ENCODE measurements around the gene HIVEP3.

HIVEP3 gene

DNA sequence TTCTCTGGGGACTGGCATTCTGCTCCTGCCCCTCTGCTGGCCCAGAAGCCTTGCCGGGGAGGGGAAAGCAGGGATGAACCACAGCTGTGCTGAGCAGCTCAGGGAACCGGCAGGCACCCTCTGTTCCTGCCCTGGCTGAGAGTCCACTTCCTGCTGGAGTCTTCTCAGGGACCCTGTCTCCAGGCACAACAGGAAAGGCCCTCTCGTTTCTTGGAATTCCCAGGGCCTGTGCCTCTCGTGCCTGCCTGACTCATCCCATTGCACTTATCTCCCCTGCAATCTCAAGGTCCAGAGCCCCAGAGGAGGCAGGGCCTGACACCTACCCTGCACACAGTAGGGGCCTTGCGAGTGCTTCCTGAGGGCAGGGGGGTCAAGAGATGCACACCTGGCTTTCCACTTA is 433.1 kb downstream of the HIVEP3 start:
- no peak for DNase-seq (ENCODE audit: low read depth in 2 of 2)

DNA sequence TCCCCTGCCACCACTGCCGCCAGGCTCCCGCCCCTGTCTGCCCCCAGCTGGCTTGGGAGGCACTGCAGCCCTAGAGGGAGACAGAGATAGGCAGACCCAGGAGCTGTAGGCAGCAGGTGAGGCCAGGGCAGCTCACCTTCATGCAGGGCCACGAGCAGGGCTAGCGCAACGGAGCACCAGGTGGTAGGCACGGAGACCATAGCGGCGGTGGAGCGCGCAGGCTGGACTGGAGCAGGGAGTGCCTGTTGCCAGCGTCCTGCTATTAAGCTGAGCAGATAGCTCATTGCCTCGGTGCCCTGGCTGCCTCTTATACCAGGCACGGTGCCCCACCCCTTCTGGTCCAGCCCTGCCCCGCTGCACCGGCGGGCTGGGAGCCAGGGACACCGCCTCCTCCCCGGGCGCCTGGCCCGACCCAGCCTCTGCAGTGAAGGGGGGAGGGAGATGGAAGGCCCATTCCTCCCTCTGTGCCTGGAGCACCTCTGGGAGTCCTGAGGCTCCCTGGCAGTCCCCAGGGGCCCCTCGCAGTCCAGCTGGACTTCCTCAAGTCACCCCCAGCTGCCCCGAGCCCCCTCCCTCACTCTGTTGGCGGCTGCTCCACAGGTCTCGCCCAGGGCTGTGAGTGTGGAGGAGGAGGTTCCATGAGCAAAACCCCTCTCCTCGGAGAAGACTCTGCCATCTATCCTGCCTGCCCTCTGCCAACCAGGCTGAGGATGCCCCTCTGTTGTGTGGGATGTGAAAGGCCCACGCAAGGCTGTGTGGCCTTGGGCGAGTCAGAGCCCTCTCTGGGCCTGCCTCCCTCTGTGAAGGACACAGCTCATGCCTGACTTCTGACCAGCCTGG is 434.1 kb downstream of the HIVEP3 start, which contains the start of gene EDN2:
EDN2 (minus strand) TSS at position 282 of the 840 bp plus-strand sequence; CDS start at position 200, 82 bp downstream.
- no peak for DNase-seq (ENCODE audit: low read depth in 2 of 2)

DNA sequence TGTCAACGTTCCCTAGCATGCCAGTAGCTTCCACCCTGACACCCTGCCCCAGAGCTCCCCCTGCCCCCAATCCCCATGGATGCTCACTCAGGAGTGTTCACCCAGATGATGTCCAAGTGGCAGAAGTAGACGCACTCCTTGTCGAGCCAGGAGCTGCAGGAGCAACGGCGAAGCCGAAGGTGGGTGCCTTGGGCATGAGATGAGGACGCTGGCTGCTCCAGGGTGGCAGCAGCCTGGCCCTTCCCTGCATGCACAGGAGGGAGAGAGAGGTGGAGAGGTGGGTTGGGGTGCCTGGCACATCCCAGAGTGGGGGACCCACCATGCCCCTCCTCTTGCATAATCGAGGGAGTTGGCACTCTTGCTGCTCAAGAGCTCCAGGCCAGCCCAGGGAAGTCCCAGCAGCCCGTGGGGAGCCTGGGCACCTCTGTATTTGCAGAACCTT is 434.7 kb downstream of the HIVEP3 start:
- no peak for DNase-seq (ENCODE audit: low read depth in 2 of 2)

DNA sequence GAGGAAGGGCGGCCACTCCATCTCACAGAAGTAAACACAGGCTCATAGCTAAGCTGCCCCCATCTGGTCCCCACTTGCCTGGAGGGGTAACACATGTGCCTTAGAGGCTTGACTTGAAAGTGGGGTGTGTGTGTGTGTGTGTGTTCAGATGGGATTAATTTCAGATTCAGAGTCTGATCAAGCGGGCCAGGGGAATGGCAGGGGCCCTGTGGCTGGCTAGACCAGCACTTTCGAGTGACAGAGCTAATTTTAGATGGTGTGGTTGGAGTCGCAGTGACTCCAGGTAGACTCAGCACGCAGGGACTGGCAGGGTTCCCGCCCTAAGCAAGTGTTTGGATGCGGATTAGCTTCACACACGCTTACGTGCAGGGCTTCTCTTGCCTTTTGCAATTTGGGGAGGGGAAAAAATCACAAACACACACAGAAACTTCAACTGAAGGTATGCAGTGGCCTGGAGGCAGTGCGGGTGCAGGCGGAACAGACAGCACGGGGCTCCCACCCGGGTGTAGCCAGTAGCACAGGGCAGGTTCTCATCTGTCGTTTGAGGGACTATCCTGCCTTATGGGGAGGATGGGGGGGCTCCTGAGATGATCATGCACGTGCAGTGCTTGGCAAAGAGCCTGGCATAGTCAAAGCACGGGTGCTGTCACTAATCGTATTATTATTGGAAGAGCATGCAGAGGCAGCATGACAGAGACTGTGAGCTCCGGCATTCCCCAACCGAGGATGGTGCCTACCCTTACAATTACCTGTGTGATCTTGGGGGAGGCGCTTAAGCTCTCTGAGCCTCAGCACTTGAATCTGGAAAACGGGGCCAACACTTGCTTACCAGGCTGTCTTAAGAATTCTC is 435.5 kb downstream of the HIVEP3 start:
- no peak for DNase-seq (ENCODE audit: low read depth in 2 of 2)

DNA sequence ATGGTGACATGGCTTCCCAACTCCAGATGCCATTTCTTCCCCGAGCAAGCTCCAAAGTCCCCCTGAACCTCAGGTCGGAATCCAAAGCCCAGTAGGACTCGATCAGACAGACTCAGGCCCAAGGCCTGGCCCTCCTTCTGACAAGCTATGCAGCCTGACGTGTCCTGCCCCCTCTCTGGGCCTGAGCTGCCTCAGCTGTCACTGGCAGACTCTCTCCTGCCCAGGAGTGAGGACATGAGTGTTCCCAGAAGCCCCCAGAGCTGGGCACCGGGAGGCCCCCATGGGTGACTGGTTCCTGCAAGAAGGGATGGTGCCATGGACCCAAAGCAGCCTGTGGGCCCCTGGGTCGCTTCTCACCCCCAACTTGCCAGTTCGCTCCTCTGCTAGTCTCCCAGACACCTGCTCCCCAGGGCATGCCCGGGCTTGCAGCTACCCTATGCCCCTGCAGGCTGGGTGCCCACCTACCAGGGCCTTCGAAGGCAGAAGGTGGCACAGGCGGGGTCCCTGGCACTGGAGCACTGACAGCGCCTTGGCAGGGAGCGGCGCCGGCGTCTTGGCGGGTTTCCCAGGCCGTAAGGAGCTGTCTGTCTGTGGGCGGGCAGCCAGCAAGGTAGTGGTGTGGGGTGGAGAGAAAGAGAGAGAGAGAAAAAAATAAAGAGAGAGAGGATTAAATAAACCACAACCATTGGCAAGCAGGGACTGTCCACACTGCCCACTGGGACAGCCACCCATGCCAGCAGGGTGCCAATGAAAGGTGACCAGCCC is 436.5 kb downstream of the HIVEP3 start:
- DNase-seq (ENCODE audit: low read depth in 2 of 2) = no peak

DNA sequence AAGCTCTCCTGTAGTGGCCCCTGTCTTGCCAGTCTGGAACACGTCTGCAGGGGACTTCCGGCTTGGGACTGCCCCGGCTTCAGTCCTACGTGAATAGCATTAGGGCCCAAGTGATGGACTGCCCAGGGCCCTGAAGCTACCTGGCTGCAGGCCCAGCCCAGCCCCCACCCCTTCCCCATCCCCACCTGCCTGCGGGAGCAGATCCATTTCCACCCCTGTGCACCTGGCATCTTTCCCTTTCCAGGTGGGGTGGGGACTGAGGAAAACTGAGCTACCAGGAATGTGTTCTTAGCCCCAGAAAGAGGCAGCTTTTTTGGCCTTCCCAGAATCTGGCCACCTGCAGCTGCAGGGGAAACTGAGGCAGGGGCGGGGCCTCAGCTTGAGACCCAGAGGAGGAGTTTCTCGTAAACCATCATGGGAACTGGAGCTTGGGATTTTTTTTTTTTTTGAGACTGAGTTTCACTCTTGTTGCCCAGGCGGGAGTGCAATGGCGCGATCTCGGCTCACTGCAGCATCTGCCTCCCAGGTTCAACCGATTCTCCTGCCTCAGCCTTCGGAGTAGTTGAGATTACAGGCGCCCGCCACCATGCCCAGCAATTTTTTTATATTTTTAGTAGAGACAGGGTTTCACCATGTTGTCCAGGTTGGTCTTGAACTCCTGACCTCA is 437.5 kb downstream of the HIVEP3 start:
- no peak for DNase-seq (ENCODE audit: low read depth in 2 of 2)

DNA sequence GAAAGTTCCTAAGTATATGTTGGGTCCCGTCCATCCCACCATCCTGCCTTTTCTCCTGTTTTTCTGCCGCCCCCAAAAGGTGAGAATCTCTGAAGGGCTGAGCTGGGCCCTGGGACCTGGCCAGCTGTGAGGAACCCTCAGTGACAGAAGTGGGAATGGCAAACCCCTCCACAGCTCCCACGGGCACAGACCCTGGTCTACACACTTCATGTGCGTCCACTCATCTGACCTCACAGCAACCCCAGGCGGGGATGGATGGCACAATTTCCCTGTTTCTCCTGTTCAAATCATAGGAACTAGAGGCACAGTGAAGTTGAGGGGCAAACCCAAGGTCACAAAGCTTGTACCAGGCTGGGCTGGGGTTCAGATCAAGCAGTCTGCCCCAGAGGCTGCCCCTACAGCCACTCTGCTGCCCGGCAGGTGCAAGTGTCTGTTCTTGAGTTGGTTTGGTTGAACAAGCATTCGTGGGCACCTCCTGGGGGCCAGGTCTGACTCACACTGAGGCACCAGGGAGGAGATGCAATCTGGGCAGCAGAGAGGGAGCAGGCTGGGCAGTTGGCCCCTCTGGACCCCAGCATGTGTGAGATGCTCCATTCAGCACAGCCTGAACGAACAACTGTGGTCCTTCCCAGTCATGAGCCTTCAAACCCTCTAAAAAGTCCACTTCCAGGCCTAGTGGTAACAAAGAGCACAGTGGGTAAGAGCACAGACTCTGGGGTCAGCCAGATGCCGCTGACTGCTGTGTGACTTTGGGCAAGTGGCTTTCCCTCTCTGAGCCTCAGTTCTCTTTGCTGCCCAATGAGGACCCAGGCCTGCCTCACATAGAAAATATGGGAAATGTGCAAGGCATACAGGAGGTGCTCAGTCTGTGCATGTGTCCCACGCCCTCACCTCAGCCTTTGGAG is 438.3 kb downstream of the HIVEP3 start:
- no peak for DNase-seq (ENCODE audit: low read depth in 2 of 2)

DNA sequence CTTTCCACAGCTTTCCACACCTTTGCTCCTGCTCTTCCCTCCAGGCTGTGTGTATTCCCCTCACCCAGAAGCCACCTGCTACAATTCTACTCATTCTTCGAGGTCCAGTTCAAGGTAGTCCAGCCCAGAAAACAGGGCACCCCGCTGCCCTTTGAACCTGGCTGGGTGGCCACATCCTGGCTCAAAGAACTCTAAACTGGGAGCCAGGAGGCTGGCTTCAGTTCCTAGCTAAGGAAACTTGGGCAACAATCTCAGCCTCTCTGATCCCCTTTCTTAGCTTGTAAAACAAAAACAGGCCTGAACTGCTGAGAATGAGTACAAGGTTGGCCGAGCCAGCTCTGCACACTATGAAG is 438.9 kb downstream of the HIVEP3 start:
- no peak for DNase-seq (ENCODE audit: low read depth in 2 of 2)

DNA sequence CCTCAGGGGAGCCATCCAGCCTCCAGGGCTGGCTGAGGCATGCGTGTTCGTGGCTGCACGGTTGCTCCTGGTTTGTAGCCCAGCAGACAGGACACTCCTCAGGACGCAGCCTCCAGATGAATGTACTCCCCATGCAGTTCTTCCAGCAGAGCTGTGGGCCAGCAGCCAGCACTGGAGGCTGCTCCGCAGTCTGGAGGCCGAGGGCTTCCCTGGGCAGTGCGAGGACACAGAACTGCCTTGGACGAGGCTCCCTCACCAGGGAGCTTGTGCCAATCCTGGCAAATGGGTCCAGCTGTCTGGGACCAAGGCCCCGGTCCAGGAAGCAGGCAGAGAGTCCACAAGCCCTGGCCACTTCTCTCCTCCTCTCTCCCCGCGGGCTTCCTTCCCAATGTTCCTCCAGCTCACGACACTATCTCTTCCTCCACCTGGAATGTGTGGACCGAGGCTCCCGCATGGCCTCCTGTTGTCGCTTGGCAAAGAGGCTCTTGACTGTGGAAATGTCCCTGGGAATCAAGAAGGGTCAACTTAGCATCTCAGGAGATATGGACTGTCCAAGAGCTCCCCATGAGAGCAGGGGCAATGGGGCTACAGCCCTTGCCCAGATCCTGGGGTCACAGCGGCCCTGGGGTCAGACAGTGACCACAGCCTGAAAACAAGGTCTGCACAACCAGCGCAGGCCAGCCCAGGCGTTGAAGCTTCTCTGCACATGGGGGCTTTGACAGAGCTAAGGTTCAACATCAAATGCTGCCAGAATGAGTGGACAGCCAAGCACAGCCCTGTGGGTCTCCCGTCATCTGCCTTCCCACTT is 439.5 kb downstream of the HIVEP3 start:
- DNase-seq (ENCODE audit: low read depth in 2 of 2) = no peak

DNA sequence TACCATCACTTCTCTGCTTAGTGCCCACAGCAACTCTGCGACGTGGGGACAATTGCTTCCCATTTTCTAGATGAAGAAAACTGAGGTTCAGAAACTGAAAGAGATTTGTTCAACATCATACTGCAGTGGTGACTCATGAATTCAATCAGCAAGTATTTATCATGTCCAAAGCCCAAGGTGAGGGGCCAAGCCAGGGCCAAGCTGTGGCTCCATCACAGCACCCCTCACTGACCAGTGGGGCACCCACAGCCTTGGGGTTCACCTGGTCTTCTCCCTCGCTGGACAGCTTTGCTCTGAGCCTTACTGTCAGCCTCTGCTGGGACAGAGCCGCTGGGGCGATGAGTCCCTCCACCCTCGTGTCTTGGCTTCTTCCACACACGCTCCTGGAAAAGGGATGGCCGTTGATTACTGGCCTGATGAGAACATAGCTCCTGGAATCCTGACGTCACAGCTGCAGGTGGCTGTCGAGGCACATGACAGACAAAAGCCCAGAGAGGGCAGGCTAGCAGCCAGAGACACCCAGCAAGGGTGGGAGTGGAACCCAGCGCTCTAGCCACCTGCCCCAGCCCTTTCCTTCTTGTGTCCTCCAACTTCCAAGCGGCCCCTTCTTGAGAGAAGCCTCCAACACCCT is 440.5 kb downstream of the HIVEP3 start:
- no peak for DNase-seq (ENCODE audit: low read depth in 2 of 2)

DNA sequence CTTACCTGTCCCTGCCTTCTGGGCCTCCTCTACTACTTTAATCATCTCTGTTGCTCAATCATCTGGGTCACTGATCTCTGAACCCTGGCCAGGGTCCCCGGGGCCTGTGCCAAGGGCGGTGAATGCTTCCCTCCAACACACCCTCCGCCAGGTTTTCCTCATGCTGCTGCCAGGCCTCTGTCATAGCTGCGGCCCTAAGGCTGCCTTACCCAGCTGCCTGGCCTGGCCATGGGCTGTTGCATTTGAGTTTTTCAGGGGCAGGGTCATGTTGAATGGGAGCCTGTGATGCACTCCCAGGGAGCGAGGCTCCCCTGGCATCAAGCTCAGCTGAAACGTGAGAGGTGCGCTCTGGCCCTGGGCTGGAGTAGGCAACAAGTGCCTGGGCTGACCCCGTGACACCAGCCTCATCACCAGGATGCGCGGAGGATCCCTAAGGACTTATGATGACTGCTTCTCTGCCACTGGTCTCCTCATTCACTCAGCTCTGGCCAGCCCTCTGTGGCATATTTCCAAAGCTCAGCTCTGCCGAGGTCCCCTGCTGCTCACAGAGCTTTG is 441.8 kb downstream of the HIVEP3 start:
- no peak for DNase-seq (ENCODE audit: low read depth in 2 of 2)

DNA sequence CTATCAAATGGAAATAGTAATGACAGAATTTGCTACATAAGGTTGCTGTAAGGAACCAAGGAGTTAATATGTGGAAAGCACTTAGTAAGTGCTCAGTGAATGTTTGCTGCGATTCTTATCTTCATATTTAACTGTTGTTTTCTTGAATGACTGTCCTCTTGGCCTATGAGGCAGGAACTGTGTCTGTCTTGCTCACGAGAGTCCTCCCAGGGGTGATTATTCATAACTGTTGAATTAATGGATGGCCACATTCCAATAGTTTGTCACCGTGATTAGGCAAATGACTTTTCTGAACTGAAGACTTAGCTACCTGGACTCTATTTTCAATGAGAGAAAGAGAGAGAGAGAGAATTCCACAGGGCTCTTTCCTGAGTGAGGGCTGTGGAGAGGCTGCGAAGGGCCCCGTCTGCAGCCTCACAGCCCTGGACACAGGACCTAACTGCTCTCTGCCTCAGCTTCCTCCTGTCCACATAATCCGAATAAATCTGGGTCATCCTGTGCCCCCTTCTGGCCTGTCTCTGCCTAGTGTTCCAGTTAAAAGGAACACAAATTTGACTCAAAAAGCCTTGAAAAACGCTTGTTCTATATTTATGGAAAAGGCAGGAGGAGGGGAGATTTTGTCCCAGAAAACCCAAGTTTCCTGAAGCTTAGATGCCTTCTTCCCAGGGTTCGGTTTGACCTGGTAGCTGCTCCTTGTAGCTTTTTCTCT is 442.7 kb downstream of the HIVEP3 start:
- no peak for DNase-seq (ENCODE audit: low read depth in 2 of 2)

DNA sequence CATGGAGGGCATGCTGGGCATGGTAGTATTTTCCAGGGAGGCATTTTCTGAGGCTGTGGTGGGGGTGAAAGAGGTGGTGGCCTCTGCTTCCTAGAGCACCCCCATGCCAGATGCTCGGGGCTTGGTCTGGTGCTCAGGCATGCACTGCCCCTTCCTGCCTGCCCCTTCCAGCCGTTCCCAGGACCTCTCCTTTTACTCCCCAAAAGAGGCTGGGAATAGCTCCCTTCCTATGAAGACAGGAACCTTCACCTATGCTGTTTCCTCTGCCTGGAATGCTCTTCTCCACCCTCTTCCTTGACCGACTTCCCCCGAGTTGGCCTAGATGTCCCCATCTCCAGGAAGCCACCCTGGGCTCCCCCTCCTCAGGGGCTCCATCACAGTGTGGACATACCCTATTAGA is 443.4 kb downstream of the HIVEP3 start:
- DNase-seq (ENCODE audit: low read depth in 2 of 2) = no peak

DNA sequence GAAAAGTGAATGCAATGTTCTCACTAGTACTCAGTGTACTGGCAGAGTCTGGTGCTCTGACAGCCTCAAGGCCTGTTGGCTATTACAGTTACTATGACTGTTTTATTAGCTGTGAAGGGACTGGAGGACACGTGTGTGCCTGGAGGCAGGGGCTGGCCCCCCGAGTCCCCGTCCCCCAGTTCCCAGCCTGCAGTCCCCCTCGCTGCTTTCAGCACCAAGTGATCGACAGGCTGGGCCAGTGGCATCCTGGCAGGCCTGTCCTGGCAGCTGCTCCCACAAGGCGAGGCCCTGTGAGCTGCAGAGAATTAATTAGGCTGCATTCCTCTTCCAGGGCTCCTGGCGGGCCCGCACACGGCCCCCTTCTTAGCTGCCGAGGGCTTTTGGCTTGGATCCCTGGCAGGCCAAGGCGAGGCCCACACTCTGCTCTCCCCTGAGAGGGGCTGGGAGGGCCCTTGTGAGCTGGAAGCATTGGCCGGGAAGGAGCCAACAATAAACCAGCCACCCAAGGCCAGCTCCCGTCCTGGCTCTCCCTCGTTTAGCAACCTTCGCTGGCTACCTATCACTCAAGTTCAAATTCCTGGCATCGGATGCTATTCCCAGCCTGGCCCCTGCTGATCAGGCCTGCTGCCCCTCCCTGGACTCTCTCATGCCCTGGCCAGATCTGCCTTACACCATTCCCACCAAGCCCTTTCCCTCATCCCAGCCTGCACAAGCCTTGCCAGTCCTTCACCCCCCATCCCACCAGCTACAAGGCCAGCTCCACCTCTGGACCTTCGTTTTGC is 444.0 kb downstream of the HIVEP3 start:
- DNase-seq (ENCODE audit: low read depth in 2 of 2) = no peak

DNA sequence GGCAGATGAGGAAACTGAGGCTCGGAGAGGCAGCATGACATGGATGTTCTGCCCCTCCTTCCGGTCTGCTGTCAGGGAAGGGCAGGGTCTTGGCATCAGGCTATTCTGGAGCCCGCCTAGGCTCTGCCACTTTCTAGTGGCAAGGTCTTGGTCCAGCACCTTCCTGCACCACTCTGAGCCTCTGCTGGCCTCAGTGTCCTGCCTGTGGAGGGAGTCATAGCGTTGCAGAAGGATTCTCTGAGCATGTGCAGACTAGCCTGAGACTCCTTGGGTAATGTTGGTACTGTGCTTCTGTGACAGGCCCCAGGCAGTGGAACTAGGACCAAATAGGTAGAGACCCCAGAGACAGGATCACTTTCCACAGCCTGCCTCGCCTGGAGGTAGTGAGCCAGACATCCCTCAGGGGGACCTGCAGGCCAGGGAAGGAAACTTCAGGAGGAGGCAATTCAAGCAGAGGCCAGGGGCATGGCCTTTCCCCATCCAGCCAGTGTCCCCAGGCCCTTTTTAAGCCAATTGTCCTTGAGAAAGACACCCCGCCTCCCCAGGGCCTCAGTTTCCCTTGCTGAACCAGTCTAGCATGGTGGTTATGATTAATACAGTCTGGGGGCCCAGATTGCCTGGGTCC is 444.9 kb downstream of the HIVEP3 start:
- DNase-seq (ENCODE audit: low read depth in 2 of 2) = no peak

DNA sequence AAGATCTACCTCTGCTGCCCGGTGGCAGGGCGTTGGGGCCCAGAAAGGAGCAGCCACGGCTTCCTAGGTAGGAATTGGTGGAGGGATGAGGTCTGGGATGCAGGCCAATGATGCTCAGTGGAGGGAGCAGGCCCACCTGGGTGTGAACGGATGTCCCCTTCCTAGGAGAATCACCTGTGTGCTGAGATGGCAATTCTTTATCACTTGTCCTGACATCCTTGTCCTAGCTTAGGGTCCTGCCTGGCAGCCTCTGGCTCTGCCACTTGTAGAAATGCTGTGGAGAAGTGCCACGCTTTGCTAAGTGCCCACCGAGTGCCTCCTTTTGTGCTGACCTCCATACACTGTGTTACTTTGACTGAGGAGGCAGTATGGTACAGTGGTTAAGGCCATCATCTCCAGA is 447.1 kb downstream of the HIVEP3 start:
- no peak for DNase-seq (ENCODE audit: low read depth in 2 of 2)

DNA sequence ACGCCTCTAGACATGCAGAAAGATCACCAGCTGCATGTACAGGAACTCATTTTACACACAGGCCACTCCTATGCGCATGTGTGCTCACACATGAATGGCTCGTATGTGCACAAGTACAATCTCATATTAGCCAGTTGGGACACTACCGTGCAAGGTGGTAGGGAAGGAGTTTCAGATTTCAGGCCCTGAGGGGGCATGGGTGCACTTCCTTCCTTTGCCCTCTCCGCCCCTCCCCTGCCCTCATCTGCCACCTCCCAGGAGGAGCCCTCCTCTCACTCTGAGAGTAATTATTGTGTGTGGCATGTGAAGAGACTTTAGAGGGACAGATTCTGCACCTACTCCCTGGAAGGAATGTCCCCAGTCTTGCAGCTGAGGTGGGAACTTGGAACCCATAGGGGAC is 449.0 kb downstream of the HIVEP3 start:
- DNase-seq (ENCODE audit: low read depth in 2 of 2) = no peak
